GM04504 (cell line): ENCODE data around the gene GUCA2A.
"Not testable (repeated sequence)": the region's sequence is repeated elsewhere in the genome, so short reads cannot be mapped to it uniquely, and the experiment has no call there.

ENCODE experiments used
- DNase-seq: peaks from one replicate; pipeline ENCODE4 v3.0.0-alpha.2; 2012; ENCODE audit warnings: low read depth

Gene GUCA2A, protein sequence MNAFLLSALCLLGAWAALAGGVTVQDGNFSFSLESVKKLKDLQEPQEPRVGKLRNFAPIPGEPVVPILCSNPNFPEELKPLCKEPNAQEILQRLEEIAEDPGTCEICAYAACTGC

DNA sequence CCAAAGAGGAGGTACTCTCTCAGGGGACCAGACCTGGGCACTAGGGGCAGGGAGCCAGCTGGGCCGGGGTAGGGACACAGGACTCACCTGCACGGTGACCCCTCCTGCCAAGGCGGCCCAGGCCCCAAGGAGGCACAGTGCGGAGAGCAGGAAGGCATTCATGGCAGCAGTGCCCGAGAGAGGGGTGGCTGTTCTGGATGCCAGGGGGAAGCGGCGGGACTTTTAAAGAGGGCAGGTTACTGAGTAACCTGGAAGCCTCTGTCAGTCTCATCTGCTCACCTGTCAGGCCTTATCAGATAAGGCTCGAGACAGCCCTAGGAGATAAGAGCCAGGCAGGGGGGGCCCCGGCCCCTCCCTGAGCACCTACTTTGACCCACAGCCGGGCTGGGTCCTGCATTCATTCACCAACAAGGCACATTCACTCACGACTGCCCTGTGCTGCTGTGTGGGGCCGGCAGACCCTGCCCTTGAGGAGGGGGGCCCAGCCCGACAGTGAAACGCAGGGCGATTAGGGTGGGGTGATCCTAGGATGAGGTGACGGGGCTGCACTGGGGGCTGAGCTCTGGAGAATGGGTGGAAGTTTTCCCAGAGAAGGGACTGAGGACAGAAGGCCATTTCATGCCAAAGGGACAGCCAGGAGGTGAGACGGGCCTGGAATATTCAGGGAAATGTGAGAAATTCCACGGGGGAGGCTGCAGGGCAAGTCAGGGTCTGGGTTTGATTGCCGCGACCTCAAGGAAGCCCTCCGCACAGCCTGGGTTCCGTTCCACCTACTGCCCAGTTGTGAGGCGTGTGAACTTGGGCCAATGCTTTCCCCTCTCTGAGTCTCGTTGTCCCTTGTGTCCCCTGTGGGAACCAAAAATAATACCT, at the start of gene GUCA2A:
TSS of gene GUCA2A (minus strand) at position 195 of the 870 bp plus-strand sequence. CDS start at position 162, 33 bp downstream.
- no peak for DNase-seq

DNA sequence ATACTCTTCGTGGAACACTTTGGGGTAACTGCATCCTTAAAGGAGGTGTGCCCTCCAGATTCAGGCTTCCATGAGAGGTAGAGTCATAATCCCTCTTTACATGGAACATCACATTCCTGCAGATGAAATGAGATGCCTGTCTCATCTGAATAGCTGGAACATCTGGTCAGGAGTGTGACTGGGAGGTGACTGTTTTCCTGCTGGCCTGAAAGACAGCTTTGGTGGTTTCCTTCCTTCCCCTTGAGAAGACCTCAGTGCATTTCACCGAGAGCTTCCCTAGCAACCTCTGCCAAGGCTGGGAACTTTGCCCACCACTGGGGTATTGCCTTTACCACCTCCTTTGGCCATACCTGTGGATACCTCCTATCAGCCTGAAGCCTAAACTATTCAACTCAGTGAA, 46.7 kb upstream of the GUCA2A start:
- no peak for DNase-seq

DNA sequence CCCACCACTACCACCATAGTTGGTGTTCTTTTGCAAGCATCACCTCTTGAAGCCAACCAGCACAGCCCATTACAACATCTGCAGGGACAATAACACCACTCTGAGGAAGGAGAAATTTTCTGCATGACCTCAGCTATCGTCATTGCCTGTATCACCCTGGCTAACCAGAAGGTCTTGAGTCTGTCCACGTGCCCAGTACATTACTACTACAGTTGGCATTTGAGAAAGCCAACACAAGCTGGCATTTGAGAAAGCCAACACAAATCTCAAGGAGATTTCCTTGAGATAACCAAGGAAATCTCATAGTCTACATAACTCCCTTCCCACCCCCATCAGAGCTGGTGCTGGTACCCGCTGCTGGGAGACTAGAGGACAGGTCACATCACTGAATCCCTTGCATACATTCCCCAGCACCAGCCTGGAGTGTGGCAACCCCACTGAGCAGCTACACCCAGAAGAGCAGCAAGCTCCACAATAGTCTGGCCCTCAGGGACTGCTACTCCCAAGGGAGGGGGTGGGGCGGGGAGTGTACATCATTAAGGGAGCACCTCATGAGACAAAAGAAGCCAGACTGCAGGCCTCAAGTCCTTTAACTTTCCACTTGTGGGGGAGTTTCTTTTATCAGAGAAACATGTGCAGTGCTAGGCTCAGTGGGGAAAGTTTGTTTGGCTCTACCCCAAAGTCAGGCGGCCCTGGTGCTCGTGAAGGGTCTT, 46.0 kb upstream of the GUCA2A start:
- DNase-seq: no peak

DNA sequence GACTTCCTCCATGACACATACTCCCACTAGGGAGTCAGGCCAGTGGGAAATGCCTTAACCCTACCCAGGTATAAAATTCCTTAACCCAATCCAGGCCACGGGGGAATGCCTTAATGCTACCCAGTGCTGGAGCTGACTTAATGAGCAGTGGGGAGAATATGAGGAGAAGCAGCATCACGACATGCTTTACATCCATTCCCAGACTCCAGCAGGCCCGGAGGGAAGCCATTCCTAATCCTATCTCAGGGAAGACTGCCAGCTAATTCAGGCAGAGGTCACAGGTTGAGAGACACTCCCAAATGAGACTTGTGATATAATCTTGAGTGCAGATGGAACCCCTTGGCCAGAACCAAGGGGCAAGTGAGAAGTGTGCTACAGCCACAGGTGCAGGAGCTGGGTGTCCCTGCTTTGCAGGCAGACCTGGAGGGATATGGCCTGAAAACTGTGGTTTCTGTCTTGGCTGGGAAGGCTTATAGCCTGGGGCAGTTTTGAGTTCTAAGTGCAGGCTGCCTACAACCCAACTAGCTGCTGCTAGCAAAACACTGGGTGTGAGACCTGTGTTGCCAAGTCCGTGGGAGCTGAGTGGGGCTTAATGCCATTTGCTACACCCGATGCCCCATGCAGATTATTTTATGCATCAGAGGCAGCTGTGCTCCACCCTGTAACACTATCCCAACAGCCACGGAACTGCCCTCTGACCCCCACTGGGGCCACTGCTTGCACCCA, 45.1 kb upstream of the GUCA2A start:
- DNase-seq: no peak

DNA sequence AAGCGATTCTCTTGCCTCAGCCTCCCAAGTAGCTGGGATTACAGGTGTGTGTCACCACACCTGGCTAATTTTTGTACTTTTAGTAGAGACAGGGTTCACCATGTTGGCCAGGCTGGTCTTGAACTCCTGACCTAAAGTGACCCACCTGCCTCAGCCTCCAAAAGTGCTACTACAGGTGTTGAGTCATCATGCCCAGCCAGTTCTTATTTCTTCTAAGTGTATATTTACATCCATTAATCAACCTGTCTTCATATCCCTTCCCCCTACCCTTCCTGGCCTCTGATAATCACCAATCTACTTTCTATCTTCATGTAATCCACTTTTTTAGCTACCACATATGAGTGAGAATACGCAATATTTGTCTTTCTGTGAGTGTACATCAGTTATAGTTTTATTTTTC, 42.4 kb upstream of the GUCA2A start:
- not testable (repeated sequence) for DNase-seq

DNA sequence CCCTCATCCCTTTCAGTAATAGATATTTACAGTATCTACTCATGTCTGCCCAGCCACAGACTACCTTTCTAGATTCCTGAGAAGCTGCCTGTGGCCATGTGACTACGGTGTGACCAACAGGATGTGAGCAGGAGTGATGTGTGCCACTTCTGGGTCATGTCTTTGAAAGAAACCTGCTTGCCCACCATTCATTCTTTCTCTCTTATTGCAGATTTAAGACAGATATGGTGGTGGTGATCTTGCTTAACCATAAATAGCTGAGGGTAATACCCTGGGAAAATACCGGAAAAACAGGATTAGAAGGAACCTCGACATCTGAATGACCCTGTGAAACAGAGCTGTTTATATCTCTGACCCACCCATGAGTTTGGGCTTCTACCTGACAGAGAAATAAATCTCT, 41.6 kb upstream of the GUCA2A start:
- DNase-seq: no peak

DNA sequence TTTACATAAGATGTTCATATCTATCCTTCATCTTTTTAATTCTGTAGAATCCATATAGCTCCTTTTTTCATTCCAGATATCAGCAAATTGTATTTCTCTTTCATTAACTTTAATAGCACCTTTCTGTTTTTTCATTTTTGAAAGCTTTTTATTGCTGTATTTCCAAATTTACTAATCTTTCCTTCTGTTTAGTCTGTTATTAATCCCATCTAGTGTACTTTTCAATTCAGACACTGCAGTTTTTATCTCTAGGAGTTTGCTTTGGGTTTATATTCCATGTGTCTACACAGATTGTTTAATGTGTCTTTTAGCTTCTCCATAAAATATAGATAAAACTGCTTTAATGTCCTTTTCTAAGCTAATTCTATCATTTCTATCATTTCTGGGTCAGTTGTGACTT, 37.4 kb upstream of the GUCA2A start:
- DNase-seq: no peak

DNA sequence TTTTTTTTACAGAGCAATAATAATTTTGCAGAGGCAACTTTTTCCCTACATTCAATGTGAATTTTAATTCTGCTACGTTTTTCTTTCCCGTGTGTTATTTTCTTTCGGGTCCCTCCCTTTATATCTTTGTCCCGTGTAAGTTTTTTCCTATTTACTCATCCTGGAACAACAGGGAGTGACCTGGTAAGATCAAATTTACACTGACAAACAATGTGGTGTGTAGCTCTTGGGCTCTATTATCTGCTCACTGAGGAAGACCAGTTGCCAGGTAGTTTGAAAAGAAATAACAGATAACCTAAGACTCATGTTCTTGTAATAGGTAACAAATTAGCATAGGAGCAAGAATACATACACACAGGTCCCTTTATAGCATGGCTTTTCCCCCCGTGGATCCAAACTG, 33.7 kb upstream of the GUCA2A start:
- DNase-seq: no peak

DNA sequence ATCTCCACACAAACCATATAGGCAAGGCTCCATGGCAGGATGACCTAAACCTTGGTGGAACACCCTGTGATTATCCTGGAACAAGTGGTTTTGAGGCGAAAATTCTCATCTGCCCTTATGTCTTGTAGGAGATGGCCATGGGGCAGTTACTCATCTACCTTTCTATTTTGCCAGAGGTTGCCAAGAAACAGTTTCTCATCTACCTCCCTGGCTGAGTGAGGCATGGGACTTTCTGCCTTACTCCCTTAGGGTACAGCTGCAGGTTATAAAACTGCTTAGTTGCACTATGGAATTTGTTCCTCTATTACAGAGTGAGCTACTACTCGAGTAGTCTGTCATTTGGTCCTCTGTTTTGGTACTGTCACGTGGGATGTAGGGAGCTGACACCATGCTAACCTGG, 31.3 kb upstream of the GUCA2A start:
- DNase-seq: no peak

DNA sequence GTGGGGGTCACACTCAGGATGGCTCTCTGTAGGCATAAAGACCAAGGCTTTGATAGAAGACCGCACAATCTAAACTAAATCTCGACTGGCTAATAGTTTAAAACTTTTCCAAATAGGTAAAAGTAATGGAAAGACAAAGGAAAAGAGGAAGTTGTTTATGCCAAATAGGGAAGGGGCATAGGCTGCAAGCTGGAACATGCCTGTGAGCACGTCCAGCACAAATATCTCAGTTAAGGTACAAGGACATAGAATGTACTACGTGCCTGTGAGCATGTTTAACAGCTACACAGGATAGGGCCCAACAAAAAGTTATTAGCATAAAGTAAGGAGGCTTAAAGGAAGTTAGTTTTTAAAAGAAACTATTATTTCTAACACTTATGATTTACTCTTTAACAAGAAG, 27.6 kb upstream of the GUCA2A start:
- DNase-seq: no peak

DNA sequence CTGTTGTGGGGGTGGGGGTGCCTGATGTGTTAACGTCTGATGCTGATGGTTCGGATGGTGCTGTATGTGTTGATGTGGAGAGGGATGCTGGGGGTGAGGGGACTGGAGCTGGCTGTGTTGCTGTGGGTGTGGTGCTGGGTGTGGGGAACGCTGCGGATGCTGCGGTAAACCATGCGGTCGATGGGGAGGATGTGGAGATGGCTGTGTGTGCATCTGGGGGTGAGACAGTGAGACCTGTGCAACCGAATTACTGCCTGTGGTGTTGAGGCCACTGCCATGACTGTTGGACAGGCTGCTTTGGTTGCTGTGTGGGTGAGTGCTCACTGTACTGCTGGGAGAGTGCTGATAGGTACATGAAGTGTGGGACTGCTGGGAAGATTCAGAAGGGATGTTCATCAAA, 26.8 kb upstream of the GUCA2A start:
- no peak for DNase-seq

DNA sequence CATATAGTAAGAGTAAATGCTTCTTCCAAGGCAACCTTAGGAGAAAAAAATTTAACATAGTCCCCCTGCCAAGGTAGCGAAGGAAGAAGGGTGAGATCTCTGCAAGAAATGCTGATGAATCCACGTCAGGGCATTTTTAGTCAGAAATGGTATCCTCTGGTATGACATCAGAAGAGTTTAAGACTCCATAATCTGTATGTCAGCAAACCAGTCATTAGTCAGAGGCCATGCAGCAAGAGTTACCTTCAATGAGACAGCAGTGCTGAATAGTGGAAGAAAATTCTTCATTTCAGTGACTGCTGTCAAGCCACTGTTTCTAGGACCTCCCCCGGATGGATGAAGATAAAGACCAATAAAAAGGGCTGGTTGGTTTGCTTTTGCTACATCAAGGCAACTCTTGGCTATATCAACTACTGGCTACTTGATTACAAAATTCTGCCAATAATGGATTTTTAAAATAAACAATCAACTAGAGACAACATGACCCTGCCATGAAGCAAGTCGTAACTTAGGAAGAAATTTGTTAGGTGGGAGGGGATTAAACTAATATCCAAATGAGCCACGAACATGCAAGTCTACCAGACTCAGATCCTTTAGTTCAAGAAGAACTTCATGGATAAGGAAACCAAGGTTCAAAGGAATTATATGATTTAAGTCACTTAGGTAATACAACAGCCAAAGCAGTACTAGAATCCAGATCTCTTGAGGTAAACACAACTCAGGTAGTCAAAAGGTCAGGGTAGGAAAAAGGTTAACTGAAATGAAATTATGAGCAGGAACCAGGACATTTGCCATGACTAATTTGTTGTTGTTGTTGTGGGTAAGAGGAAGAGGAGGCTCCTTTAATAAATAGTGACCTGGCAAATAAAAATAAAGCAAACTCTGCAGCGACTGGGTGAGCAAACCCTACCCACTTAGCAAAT, 25.6 kb upstream of the GUCA2A start:
- no peak for DNase-seq

DNA sequence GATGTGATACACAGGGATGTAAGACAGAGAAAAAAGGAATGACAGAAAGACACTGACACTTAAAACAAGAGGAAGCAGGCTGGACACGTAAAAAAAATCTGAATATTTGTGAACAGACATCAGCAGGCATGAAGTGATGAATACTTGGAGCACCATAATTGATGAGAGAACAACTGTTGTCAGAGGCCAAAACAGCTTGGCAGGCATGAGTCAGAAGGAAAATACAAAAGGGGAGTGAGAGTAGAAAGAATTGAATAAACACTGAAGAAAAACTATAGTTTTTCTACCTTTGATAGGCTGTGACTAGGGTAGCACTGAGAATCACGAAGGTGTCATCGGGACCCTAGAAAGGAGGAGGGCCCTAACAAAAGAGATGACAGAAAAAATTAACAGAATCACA, 21.6 kb upstream of the GUCA2A start:
- peak; percentile 44 for DNase-seq

DNA sequence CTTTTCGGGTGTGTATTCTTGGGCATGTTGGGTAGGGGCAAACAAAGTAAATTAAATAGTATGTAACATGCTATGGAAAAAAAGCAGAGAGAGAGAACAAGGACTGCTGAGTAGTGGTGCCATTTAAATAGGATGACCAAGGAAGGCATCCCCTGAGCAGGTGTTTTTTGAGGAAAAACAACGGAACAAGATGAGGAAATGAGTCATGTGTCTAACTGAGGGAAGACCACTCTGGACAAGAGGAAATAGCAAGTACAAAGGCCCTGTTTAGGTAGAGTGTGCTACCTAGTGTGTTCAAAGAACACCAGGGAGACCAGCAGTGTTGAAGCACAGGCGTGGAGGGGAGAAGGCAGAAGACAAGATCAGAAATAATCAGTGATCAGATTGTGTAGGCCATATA, 20.1 kb upstream of the GUCA2A start:
- DNase-seq: no peak

DNA sequence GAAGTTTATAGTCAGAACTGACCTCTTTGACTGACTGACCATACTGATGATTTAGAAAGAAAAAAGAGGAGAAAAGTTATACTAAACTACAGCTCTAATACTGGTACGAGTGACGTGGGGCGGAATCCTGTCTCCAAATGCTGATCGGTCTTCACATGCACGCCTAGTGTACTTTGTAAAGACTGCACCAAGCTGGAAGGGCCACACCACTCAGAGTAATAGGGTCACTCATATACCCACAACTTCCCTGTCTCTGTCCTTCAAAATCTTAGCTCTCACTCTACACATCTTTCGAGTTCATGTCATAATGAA, 19.4 kb upstream of the GUCA2A start:
- no peak for DNase-seq

DNA sequence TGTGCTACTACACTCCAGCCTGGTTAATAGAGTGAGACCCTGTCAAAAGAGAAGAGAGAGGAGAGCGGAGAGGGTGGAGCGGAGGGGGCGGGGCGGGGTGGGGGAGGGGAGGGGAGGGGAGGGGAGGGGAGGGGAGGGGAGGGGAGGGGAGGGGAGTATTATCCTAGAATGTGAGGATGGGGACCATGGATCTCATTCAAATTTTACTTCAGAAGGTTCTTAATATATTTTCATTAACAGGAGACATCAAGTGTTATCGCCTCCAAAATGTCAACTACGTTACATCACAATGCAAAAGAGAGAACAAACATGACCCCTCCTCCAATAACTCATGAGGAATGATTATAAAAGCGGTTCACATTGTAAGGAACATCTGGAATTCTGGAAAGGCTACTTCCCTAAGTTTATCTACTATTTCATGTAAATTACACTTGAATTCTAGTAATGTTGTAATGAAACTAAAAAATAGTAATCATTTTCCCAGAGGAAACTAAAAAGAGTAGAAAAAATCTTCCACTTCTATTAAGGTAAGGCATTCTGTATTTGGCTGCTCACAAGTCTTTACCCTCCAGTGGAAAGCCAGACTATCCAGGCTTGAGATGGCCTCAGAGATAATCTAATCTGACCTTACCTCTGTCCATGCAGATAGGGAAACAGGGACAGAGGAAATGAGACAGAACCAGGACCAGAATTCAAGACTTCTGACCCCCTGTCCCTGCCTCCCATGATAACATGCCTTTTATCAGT, 18.8 kb upstream of the GUCA2A start:
- no peak for DNase-seq

DNA sequence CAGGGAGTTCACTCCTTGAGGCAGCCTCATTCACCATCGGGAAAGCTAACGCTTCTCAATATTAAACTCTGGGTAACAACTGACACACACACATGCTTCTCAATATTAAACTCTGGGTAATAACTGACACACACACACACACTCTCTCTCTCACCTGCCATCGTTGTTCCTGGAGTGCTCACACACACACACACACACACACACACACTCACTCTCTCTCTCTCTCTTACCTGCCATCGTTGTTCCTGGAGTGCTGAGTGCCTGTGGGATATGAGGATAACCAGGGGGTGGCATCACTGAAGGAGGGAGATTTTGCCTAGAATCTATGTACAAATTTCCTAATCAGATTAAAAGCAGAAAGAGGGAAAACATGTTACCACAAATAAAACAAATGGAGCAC, 17.1 kb upstream of the GUCA2A start:
- no peak for DNase-seq

DNA sequence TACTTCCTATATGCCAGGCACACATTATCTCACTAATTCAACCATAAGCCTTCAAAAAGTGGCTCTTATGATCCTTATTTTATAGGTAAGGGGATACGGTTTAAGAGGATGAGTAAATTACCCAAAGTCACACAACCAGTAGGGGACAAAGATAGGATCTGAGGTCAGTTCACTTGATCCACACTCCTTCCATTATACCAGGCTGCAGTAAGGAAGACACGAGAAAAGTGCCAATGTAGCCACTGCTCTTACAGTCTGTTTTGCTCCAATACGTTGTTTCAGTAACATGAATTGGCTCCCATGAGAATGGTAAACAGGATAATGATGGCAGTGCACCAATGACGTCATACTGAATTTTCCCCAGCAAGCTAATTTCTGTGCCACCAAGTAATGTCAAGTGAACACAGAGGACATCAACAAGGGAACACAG, 15.4 kb upstream of the GUCA2A start:
- no peak for DNase-seq

DNA sequence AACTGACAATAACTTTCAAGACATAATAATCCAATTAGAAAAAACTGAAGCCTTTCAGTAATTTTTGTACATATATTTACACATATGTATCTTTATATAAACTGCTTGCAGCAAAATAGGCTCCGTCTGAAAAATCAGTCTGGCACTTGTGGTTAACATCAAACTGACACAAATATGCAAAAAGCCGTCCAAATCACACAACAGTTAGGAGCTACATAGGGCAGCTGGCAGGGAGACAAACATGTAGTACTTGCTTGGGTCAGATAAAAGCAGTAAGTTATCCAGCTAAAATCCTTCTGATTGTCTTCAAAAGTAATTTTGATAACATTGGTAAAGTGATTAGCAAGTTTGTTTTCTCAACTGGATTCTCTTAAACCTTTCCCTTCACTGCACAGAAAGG, 14.7 kb upstream of the GUCA2A start:
- DNase-seq: no peak

DNA sequence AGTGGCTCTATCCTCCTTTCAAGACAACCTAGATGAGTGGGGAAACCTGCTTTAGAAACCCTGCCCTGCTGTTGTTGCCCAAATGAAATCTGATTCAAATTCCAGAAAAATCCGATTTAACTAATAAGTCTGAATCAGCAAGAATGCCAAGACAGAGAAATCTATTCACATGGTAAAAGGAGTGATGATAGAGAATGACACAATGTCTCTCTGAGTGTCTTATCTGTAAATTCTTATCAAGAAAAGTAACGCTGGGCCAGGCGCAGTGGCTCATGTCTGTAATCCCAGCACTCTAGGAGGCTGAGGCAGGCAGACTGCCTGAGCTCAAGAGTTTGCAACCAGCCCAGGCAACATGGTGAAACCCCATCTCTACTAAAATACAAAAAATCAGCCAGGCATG, 13.7 kb upstream of the GUCA2A start:
- no peak for DNase-seq

DNA sequence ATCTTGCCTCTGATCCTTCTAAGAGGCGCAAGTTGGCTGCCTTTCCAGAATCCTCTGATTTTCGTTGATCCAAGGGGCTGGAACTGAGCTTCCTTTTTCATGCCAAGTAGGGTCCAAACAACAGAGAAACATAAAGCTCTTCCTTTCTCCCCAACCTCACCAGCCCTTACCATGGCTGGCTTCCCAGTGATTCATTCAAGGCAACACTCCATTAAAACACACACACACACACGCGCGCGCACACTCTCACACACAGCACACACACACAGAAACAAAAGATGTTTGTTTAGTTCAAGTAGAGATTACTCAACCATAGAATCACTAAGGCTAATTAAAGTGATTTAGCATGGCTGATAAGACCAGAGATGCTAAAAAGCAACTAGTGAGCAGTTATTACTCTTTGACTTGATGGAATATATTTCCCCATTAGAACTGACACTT, 13.0 kb upstream of the GUCA2A start:
- DNase-seq: peak; percentile 66
